HepG2 (cell line): ENCODE measurements around the gene TNFRSF13B. TPM values are rescaled to one million over a fixed set of nuclear protein-coding genes. Genes with fewer than 3 reads are reported as not detected.

ENCODE experiments used
- ATAC-seq: fragments of 200-7000 bp; cut with Tn5 transposase; 3 replicates; pipeline ENCODE4 v1.9.1; 2020; ENCODE audit warnings: mild to moderate bottlenecking, moderate library complexity
- BruUV-seq: library from RNA; stranded (reverse); fragments of 400-500 nt; replicated peaks from 2 replicates; lab custom pipeline; 2021; lab: Mats Ljungman, UMichigan
- CTCF ChIA-PET: fragments of 300-600 bp; formaldehyde crosslinking; extraction: SDS; loops from one replicate; lab custom pipeline; 2021; ENCODE audit warnings: low total read pairs, inconsistent platforms, low intra/inter-chr PET ratio; lab: Yijun Ruan, JAX
- POLR2A ChIA-PET: fragments of 350-600 bp; sonication (Branson Sonifier 250); formaldehyde crosslinking; loops from one replicate; lab custom pipeline; 2020; ENCODE audit warnings: antibody characterized with exemption, inconsistent platforms; lab: Yijun Ruan, JAX
- DNase-seq: peaks from one replicate; pipeline ENCODE4 v3.0.0-alpha.2; 2015; ENCODE audit warnings: low spot score
- FAIRE-seq: peaks from 3 replicates; lab custom pipeline; 2011; peaks lifted over from hg19 to GRCh38; lab: Jason Lieb, UNC
- H2AFZ ChIP-seq: one replicate; pipeline ENCODE4 v1.6.1; 2011; ENCODE audit warnings: low read length, inconsistent platforms
- H3K27ac ChIP-seq: fragments of 300-600 bp; 3 replicates; pipeline ENCODE4 v1.8.0; 2011; ENCODE audit warnings: mixed run types, mild to moderate bottlenecking, mixed read lengths, low read length, inconsistent platforms; ENCODE audit not compliant: insufficient read depth; ENCODE audit errors: extremely low read length
- H3K27me3 ChIP-seq, 2 experiments: fragments of 200-600 bp in 1 of 2; 2 replicates in 1 of 2; 3 replicates in 1 of 2; pipeline versions ENCODE4 v1.6.0 to v1.8.0; 2011; ENCODE audit warnings: low read length in 2 of 2, mild to moderate bottlenecking in 2 of 2, moderate library complexity in 2 of 2, inconsistent platforms in 1 of 2; ENCODE audit not compliant: insufficient read depth in 2 of 2, control insufficient read depth in 1 of 2
- H3K36me3 ChIP-seq, 2 experiments: fragments of 200-600 bp in 1 of 2; replicated peaks in 1 of 2; 2 replicates in 1 of 2; 3 replicates in 1 of 2; pipeline versions ENCODE4 v1.5.1 to v1.8.0; 2011; ENCODE audit warnings: low read length in 2 of 2, inconsistent platforms in 1 of 2; ENCODE audit not compliant: insufficient read depth in 2 of 2, control insufficient read depth in 1 of 2
- H3K4me1 ChIP-seq: 2 replicates; pipeline ENCODE4 v1.5.1; 2012; ENCODE audit warnings: low read length, inconsistent platforms; ENCODE audit not compliant: insufficient read depth
- H3K4me2 ChIP-seq: 2 replicates; pipeline ENCODE4 v1.6.0; 2011; ENCODE audit warnings: low read depth, low read length, inconsistent platforms
- H3K4me3 ChIP-seq, 3 experiments: fragments of 200-600 bp in 1 of 3; sonication (generic), shearing (Covaris generic) in 1 of 3; replicated peaks in 1 of 3; 2 replicates each; pipeline ENCODE4 v1.5.1; 2011 to 2016; ENCODE audit warnings: low read length in 3 of 3, inconsistent platforms in 2 of 3, low read depth in 2 of 3, mild to moderate bottlenecking in 2 of 3, control low read depth in 1 of 3, mixed read lengths in 1 of 3; ENCODE audit not compliant: insufficient read depth in 1 of 3
- H3K79me2 ChIP-seq: one replicate; pipeline ENCODE4 v1.6.1; 2011; ENCODE audit warnings: low read length, inconsistent platforms; ENCODE audit not compliant: insufficient read depth
- H3K9ac ChIP-seq: 2 replicates; pipeline ENCODE4 v1.6.0; 2011; ENCODE audit warnings: mild to moderate bottlenecking, low read depth, low read length, inconsistent platforms; ENCODE audit not compliant: insufficient read depth
- H3K9me3 ChIP-seq: 2 replicates; pipeline ENCODE4 v1.5.1; 2012; ENCODE audit warnings: mild to moderate bottlenecking, low read length
- H4K20me1 ChIP-seq: 2 replicates; pipeline ENCODE4 v1.6.0; 2011; ENCODE audit warnings: inconsistent platforms, mild to moderate bottlenecking, low read length, moderate library complexity; ENCODE audit not compliant: insufficient read depth
- FOSL2 ChIP-seq: sonication (generic); formaldehyde crosslinking; IDR thresholded peaks from 2 replicates; pipeline ENCODE4 v1.4.0; 2020; ENCODE audit warnings: missing genetic modification reagents
- FOXM1 ChIP-seq: sonication (generic); formaldehyde crosslinking; IDR thresholded peaks from 2 replicates; pipeline ENCODE4 v1.5.0; 2020; ENCODE audit warnings: missing genetic modification reagents
- GLI4 ChIP-seq: sonication (generic); formaldehyde crosslinking; IDR thresholded peaks from 2 replicates; pipeline ENCODE4 v1.5.1; 2020; ENCODE audit warnings: missing genetic modification reagents, mild to moderate bottlenecking, moderate library complexity, borderline replicate concordance
- MAFF ChIP-seq: IDR thresholded peaks from 2 replicates; pipeline ENCODE4 v1.6.1; 2011; ENCODE audit warnings: low read depth, low read length, improper control_type of control experiment
- MTF1 ChIP-seq: sonication (generic); formaldehyde crosslinking; IDR thresholded peaks from 2 replicates; pipeline ENCODE4 v1.5.0; 2020; ENCODE audit warnings: missing genetic modification reagents
- NBN ChIP-seq: fragments of 450-650 bp; conservative IDR thresholded peaks from 2 replicates; pipeline ENCODE4 v1.6.1; 2017
- SPEN ChIP-seq: sonication (generic); formaldehyde crosslinking; IDR thresholded peaks from 2 replicates; pipeline ENCODE4 v1.5.1; 2020; ENCODE audit warnings: low read depth, mild to moderate bottlenecking, missing genetic modification reagents
- TP53 ChIP-seq: sonication (generic); formaldehyde crosslinking; conservative IDR thresholded peaks from 2 replicates; pipeline ENCODE4 v1.4.0; 2020; ENCODE audit warnings: missing genetic modification reagents
- YEATS2 ChIP-seq: sonication (generic); formaldehyde crosslinking; IDR thresholded peaks from 2 replicates; pipeline ENCODE4 v1.4.0; 2020; ENCODE audit warnings: missing genetic modification reagents, borderline replicate concordance
- ZBTB7B ChIP-seq: sonication (generic); formaldehyde crosslinking; IDR thresholded peaks from 2 replicates; pipeline ENCODE4 v1.4.0; 2020; ENCODE audit warnings: missing genetic modification reagents
- ZNF232 ChIP-seq: sonication (generic); formaldehyde crosslinking; IDR thresholded peaks from 2 replicates; pipeline ENCODE4 v1.4.0; 2020; ENCODE audit warnings: missing genetic modification reagents, borderline replicate concordance
- WGBS: methylation state at CpG from one replicate; pipeline ENCODE4 v1.1.6; 2017; ENCODE audit warnings: low lambda C conversion rate; 5-methylcytosine and 5-hydroxymethylcytosine counted together
- in situ Hi-C: cut with HindIII; loops from 2 replicates; pipeline ENCODE4 v1.10.0; 2017; ENCODE audit warnings: low pct_unique_long_range_greater_than_20kb; ENCODE audit not compliant: extremely low pct_ligation_motif_present
- intact Hi-C: fragments of 100-400 bp; cut with micrococcal nuclease; formaldehyde crosslinking; loops from one replicate; pipeline ENCODE4 v1.10.0; 2022; ENCODE audit not compliant: unreplicated experiment
- polyA plus RNA-seq, 8 experiments: library from polyadenylated mRNA; depleted of rRNA in 3 of 8; stranded (reverse) in 7 of 8; unstranded in 1 of 8; fragments of >200 nt; fragmentation: Illumina TruSeq in 4 of 8; extraction: Trizol in 4 of 8; gene quantifications; 2 replicates each; pipeline versions ENCODE4 v1.2.1 to v1.2.3, GENCODE V29; 2011 to 2016; ENCODE audit warnings: low read depth in 4 of 8, missing spikeins in 1 of 8, mixed read lengths in 1 of 8; ENCODE audit not compliant: insufficient read depth in 1 of 8
- total RNA-seq, 5 experiments: library from RNA; depleted of rRNA; stranded (reverse); fragments of >200 nt; fragmentation: Illumina TruSeq; extraction: Trizol; gene quantifications; 2 replicates each; pipeline ENCODE4 v1.2.3, GENCODE V29; 2016; ENCODE audit warnings: low read depth in 1 of 5
- TF ChIP-seq, protein P1 (sequence below): sonication (generic); formaldehyde crosslinking; IDR thresholded peaks from 2 replicates; pipeline ENCODE4 v1.8.0; 2022; ENCODE audit warnings: low read depth, missing genetic modification reagents

Gene TNFRSF13B
- total and polyA plus RNA-seq, 2 of the 13 experiments (the other 11 are each of a cell fraction or from before 2014, with no cell fraction given): not detected

DNA sequence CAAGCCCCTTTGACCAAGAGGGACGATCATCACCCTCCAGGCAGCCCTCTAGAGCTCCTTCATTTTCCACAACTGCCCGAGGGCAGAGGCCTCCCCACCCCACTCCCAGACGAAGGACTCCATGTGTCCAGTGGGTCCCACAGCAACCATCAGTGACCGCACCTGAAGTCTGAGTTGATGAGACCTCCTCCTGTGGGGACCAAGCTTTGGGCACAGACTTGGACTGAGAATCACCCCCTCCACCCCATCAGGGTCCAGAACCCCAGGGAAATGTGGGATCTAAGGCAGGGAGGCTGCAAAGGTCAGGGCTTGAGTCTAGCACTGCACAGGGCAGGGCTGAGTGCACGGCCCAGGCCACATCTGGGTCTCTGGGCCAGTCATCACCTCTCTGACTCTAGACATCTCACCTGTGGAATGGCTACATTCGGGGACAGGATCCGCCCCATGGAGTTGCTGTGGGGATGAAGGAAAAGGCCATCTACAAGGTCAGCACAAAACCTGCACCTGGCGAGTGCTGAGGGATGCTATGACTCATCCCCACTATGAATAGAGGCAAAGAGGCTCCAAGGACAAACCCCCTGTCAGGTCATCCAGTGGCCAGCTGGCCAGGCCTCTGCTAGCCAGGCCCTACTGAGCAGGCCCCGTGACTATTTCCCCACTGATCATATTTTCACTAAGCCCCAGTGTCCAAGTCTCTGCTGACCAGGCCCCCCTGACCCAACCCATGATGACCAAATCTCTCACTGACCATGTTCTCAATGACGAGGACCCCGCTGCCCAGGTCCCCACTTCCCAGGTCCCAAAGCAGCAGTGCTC lies 38.4 kb downstream of the TNFRSF13B start:
- TF ChIP-seq TP53 (CRISPR knock-in tag) (no peak), MAFF (0 out of 2 replicates have a peak, but pooled peaks have one; percentile 6), YEATS2 (CRISPR knock-in tag) (no peak), FOSL2 (peak; percentile 88), FOXM1 (CRISPR knock-in tag) (no peak), MTF1 (CRISPR knock-in tag) (no peak), GLI4 (CRISPR knock-in tag) (no peak), SPEN (CRISPR knock-in tag) (no peak), ZBTB7B (CRISPR knock-in tag) (no peak), NBN (no peak), ZNF232 (CRISPR knock-in tag) (no peak)
- TF ChIP-seq, protein P1, sequence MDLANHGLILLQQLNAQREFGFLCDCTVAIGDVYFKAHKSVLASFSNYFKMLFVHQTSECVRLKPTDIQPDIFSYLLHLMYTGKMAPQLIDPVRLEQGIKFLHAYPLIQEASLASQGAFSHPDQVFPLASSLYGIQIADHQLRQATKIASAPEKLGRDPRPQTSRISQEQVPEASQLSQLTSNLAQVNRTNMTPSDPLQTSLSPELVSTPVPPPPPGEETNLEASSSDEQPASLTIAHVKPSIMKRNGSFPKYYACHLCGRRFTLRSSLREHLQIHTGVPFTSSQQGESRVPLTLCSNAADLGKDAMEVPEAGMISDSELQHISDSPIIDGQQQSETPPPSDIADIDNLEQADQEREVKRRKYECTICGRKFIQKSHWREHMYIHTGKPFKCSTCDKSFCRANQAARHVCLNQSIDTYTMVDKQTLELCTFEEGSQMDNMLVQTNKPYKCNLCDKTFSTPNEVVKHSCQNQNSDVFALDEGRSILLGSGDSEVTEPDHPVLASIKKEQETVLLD (CRISPR knock-in tag): no peak
- H3K9ac ChIP-seq: no peak overlapping the region
- H3K36me3 ChIP-seq: no peaks in the 10 kb centered on the region
- H2AFZ ChIP-seq: no peak overlapping the region
- in situ Hi-C loops (no loop called here), intact Hi-C loops (no loop called here)
- BruUV-seq: no TSS peak
- POLR2A ChIA-PET: no interaction called here
- CTCF ChIA-PET: no interaction called here
- ATAC-seq (peak; percentile 30; the same call in 2 of the 3 replicates), DNase-seq (no peak), FAIRE-seq (no peak)
- H3K27ac ChIP-seq: no peak overlapping the region
- no peaks in the 10 kb centered on the region for H3K79me2 ChIP-seq
- H3K4me2 ChIP-seq: no peak overlapping the region
- no peak overlapping the region for H3K4me3 ChIP-seq
- peaks cover 6 to 73% of the 10 kb centered on the region in 2 experiments; a peak in 4 of 5 replicates for H3K27me3 ChIP-seq
- WGBS: 8% methylated on average over 4 of the region's 11 CpGs
- no peaks in the 10 kb centered on the region for H3K9me3 ChIP-seq
- no peaks in the 10 kb centered on the region for H3K4me1 ChIP-seq
- H4K20me1 ChIP-seq: no peaks in the 10 kb centered on the region
